ENCODE measurements around the gene TEDDM1.
"Not testable (repeated sequence)": the region's sequence is repeated elsewhere in the genome, so short reads cannot be mapped to it uniquely, and the experiment has no call there.

Gene TEDDM1

DNA sequence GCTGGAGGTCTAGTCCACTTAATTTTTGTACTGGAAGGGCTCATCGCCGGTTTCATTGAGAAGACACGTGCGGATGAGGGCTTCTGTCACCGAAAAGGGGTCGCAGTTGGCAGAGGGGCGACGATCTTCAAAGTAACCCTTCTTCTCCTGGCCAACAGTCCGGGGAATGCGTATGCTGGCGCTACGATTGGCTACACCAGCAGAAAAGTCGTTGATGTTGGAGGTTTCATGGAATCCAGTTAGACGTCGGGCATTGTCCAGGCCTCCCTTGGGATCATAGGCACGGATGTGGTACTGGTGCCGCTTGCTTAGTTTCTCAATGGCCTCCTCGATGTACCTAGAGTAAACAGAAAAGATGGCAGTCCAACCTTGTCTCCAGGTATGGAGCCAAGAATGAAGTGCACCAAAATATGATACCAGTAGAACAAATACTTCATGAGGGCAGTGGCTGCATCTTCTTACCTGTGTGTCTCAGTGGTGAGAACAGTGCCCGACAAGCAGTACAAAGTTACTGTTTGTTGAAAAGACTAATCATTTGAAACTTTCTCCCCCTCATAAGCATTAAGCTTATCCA, 16.0 kb downstream of the TEDDM1 start:
- Histone ChIP-seq H3K36me3 (peaks cover 69 to 84% (median 70%) of the 10 kb centered on the region in 3 donors), H3K4me3 (no peak overlapping the region), H3K4me1 (peaks cover 0 to 38% (median 16%) of the 10 kb centered on the region in 4 donors), H3K9me3 (no peaks in the 10 kb centered on the region), H3K27ac (no peak overlapping the region), H3K27me3 (no peaks in the 10 kb centered on the region)
- TF ChIP-seq, protein P1, sequence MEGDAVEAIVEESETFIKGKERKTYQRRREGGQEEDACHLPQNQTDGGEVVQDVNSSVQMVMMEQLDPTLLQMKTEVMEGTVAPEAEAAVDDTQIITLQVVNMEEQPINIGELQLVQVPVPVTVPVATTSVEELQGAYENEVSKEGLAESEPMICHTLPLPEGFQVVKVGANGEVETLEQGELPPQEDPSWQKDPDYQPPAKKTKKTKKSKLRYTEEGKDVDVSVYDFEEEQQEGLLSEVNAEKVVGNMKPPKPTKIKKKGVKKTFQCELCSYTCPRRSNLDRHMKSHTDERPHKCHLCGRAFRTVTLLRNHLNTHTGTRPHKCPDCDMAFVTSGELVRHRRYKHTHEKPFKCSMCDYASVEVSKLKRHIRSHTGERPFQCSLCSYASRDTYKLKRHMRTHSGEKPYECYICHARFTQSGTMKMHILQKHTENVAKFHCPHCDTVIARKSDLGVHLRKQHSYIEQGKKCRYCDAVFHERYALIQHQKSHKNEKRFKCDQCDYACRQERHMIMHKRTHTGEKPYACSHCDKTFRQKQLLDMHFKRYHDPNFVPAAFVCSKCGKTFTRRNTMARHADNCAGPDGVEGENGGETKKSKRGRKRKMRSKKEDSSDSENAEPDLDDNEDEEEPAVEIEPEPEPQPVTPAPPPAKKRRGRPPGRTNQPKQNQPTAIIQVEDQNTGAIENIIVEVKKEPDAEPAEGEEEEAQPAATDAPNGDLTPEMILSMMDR (IDR thresholded peaks at IDR 0.05) = no peak
- intact Hi-C loops (cut with DNase I; ENCODE audit: low total_unique reads) = no loop called here
- no peak for DNase-seq

DNA sequence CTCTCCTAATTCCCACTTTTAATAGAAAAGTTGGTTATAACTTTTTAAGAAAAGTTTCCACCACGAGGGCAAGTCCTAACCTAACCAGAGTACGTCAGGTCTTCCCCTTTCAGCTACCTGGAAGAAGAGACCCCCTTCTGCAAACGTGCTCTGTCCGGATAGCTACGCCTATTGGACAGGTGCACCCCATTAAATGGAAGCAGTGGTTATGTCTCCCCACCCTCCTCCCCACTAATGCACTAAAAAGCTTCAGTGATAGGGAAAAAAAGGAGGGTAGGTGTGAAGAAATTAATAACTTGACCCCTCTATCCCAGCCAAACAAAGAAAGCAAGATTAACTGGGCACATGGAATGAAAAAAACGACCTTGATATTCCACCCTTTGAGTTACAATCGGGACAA, 16.5 kb downstream of the TEDDM1 start:
- Histone ChIP-seq H3K36me3 (peaks cover 69 to 81% (median 70%) of the 10 kb centered on the region in 3 donors), H3K4me3 (no peak overlapping the region), H3K27me3 (no peaks in the 10 kb centered on the region), H3K9me3 (no peaks in the 10 kb centered on the region), H3K4me1 (peaks cover 0 to 35% (median 16%) of the 10 kb centered on the region in 4 donors), H3K27ac (no peak overlapping the region)
- intact Hi-C loops (cut with DNase I; ENCODE audit: low total_unique reads) = no loop called here
- TF ChIP-seq, protein P1 (IDR thresholded peaks at IDR 0.05) = no peak
- no peak for DNase-seq

DNA sequence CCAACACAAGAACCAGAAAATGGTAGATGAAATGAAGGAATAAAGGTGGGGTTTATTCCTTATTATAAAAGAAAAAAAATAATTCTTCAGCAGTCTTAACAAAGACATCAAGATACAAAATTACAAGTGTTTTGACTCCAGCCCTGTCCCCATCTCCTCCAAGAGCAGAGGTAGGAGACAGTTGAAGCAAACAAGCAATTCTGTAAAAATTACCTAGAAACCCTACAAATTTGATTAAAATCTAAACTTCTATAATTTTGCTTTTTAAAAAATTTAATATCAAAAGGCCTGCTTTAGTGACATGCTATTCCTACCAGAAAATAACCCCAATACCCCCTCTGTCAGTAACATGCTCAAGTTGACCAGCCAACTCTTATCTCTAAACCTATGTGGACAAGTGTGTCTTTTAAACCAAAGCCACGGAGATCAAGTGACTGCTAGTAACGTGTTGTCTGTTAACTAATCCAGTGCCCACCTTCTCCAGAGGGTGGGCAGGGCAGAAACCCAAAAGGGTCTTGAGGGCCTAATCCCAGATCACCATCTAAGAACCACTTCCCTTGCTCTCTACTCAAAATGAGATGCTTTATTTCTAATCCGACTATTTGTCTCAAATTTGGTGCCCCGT, 17.3 kb downstream of the TEDDM1 start:
- no peak for DNase-seq
- Histone ChIP-seq H3K27me3 (no peaks in the 10 kb centered on the region), H3K27ac (no peak overlapping the region), H3K4me1 (peaks cover 0 to 27% (median 11%) of the 10 kb centered on the region in 4 donors), H3K9me3 (no peaks in the 10 kb centered on the region), H3K4me3 (no peak overlapping the region), H3K36me3 (peaks cover 62 to 73% (median 64%) of the 10 kb centered on the region in 3 donors)
- intact Hi-C loops (cut with DNase I; ENCODE audit: low total_unique reads) = no loop called here
- TF ChIP-seq, protein P1 (IDR thresholded peaks at IDR 0.05) = no peak

DNA sequence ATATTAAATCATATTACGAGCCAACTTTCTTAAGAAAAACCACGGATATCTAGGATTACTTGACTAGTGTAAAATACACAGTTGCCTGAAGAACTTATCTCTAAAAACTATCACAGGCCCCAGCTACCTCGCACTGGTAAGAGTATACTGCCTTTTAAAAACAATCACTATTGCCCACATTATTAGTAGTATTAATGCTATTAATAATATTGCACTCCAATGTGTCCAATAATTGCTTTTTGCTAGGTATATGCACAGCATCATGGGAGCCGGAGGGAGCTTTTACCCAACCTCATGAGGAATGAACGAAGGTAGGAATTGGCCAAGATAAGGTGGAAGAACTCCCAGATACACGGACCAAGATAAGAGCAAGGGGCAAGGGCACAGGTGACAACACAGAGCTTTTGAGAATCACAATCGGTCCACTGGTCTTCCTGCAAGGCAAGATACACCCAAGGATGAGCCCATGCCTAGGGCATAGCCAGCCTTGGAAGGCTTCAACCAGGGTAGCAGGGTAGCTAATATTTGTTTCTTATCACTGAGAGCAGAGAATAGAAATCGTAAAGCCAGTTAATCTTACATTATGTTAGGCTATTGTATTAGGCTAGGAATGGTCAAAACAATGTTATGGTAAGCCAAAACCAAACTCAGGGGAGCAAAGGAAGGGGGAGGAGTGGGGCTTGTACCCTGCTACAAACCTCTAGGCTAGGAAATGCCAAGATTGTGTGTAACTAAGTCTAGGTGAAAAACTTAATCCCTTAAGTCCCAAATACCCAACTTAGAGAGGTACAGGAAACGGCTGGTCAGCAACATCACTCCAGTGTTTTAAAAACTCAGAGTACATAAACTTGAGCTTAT, 18.3 kb downstream of the TEDDM1 start:
- TF ChIP-seq, protein P1 (IDR thresholded peaks at IDR 0.05) = no peak
- DNase-seq = no peak
- peaks cover 52 to 63% (median 55%) of the 10 kb centered on the region in 3 donors for H3K36me3 ChIP-seq
- intact Hi-C loops (cut with DNase I; ENCODE audit: low total_unique reads) = no loop called here
- H3K4me3 ChIP-seq = no peak overlapping the region
- no peak overlapping the region for H3K27ac ChIP-seq
- H3K4me1 ChIP-seq = peaks cover 0 to 17% (median 7%) of the 10 kb centered on the region in 4 donors
- H3K9me3 ChIP-seq = no peaks in the 10 kb centered on the region
- no peaks in the 10 kb centered on the region for H3K27me3 ChIP-seq

DNA sequence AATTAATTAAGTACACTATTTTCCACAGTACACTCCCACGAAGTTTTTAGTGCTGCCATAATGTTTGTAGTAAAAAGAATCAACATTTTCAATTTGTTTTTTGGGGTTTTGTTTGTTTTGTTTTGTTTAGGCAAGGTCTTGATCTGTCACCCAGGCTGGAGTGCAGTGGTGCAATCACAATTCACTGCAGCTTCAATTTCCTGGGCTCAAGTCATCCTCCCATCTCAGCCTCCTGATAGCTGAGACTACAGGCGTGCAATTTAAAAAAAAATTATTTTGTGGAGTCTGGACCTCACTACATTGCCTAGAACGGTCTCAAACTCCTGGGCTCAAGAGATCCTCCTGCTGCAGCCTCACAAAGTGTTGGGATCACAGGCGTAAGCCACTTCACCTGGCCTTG, 20.3 kb downstream of the TEDDM1 start:
- no peaks in the 10 kb centered on the region for H3K27me3 ChIP-seq
- H3K4me1 ChIP-seq = no peaks in the 10 kb centered on the region
- H3K36me3 ChIP-seq = peaks cover 32 to 44% (median 35%) of the 10 kb centered on the region in 3 donors
- H3K4me3 ChIP-seq = no peak overlapping the region
- no peak for DNase-seq
- H3K27ac ChIP-seq = no peak overlapping the region
- intact Hi-C loops (cut with DNase I; ENCODE audit: low total_unique reads) = no loop called here
- TF ChIP-seq, protein P1 (IDR thresholded peaks at IDR 0.05) = no peak
- no peaks in the 10 kb centered on the region for H3K9me3 ChIP-seq

DNA sequence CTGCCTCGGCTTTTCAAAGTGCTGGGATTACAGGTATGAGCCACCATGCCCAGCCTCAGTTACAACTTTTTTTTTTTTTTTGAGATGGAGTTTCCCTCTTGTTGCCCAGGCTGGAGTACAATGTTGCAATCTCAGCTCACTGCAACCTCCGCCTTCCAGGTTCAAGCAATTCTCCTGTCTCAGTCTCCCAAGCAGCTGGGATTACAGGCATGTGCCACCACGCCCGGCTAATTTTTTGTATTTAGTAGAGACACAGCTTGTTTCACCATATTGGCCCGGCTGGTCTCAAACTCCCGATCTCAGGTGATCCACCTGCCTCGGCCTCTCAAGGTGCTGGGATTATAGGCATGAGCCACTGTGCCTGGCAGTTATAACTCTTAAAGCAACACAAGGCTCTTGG, 20.7 kb downstream of the TEDDM1 start:
- intact Hi-C loops (cut with DNase I; ENCODE audit: low total_unique reads); H3K4me3 ChIP-seq; H3K27ac ChIP-seq; DNase-seq; H3K27me3 ChIP-seq; H3K9me3 ChIP-seq; H3K4me1 ChIP-seq: not testable (repeated sequence)
- H3K36me3 ChIP-seq = peaks cover 28 to 39% (median 30%) of the 10 kb centered on the region in 3 donors
